SU-DHL-6 (cell line): Measurements from ENCODE around the gene MMP24OS.

ENCODE experiments used
- H2AFZ ChIP-seq: fragments of 200-600 bp; sonication (generic); 2 replicates; pipeline ENCODE4 v1.6.1; 2014; ENCODE audit warnings: low read depth, mild to moderate bottlenecking, moderate library complexity, mixed read lengths, antibody characterized with exemption, low read length; ENCODE audit not compliant: severe bottlenecking
- H3F3A ChIP-seq: fragments of 200-600 bp; shearing (Covaris generic); 2 replicates; pipeline ENCODE4 v1.6.0; 2016; ENCODE audit warnings: antibody characterized with exemption, mild to moderate bottlenecking; ENCODE audit not compliant: insufficient read depth
- H3K27ac ChIP-seq: fragments of 200-600 bp; sonication (generic); 2 replicates; pipeline ENCODE4 v1.5.1; 2016; ENCODE audit warnings: low read depth, mild to moderate bottlenecking, low read length, moderate library complexity, mixed read lengths
- H3K27me3 ChIP-seq: fragments of 200-600 bp; sonication (generic), shearing (Covaris generic); 2 replicates; pipeline ENCODE4 v1.6.0; 2014; ENCODE audit warnings: mild to moderate bottlenecking, low read length
- H3K36me3 ChIP-seq: fragments of 200-600 bp; sonication (generic); 2 replicates; pipeline ENCODE4 v1.6.1; 2014; ENCODE audit warnings: mild to moderate bottlenecking, low read length, mixed read lengths
- H3K4me2 ChIP-seq: fragments of 300-600, 200-600 bp; shearing (Covaris generic), sonication (generic); 2 replicates; pipeline ENCODE4 v1.6.0; 2014; ENCODE audit warnings: low read length, low read depth, mild to moderate bottlenecking; ENCODE audit not compliant: poor library complexity, severe bottlenecking
- H3K4me3 ChIP-seq: fragments of 200-600 bp; sonication (generic); 2 replicates; pipeline ENCODE4 v1.5.1; 2014; ENCODE audit warnings: antibody characterized with exemption, low read length, mild to moderate bottlenecking, mixed read lengths; ENCODE audit not compliant: insufficient read depth, poor library complexity, severe bottlenecking
- H3K79me2 ChIP-seq: fragments of 200-600 bp; sonication (generic); 2 replicates; pipeline ENCODE4 v1.6.1; 2014; ENCODE audit warnings: mild to moderate bottlenecking, low read length, moderate library complexity; ENCODE audit not compliant: insufficient read depth
- H3K9ac ChIP-seq: fragments of 200-600 bp; sonication (generic); 2 replicates; pipeline ENCODE4 v1.7.0; 2014; ENCODE audit warnings: mild to moderate bottlenecking, low read length
- H3K9me2 ChIP-seq: fragments of 200-600 bp; sonication (generic); replicated peaks from 2 replicates; pipeline ENCODE4 v1.6.1; 2014; ENCODE audit warnings: low read length; ENCODE audit not compliant: insufficient read depth
- H3K9me3 ChIP-seq: fragments of 200-600 bp; sonication (generic); 2 replicates; pipeline ENCODE4 v1.6.1; 2014; ENCODE audit warnings: low read length, mixed read lengths; ENCODE audit not compliant: insufficient read depth
- H4K20me1 ChIP-seq: fragments of 200-600 bp; sonication (generic); 2 replicates; pipeline ENCODE4 v1.6.1; 2014; ENCODE audit warnings: low read depth, mild to moderate bottlenecking, antibody characterized with exemption, low read length, moderate library complexity, mixed read lengths
- EZH2phosphoT487 ChIP-seq: fragments of 200-600 bp; sonication (generic), shearing (Covaris generic); conservative IDR thresholded peaks from 2 replicates; pipeline ENCODE4 v1.6.1; 2018; ENCODE audit warnings: mild to moderate bottlenecking, antibody characterized with exemption, low read length, moderate library complexity, mixed read lengths
- TF ChIP-seq, protein P1 (sequence below): fragments of 200-600 bp; sonication (generic); IDR thresholded peaks from one replicate; pipeline ENCODE4 v1.5.1; 2017; ENCODE audit warnings: antibody characterized with exemption, mild to moderate bottlenecking, low read length, moderate library complexity; ENCODE audit not compliant: insufficient read depth, poor library complexity, severe bottlenecking

The MMP24OS gene

DNA sequence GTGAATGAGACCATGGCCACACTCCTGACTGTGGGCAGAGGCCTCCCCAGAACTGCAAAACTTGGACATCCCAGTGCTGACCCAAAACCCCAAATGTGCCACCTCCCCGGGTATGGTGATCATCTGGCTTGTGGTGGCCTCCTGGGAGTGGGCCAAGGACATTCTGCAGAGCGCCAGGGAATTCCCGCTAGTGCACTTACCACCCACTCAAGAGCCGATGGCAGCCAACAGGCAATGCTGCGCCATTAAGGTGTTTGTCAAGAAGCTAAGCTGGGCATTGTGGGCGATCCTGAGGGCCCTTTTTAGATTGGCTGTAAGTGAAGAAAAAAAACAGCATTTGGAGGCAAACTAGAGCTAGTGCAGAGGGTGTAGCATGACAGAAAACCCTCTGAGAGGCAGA, 42.0 kb downstream of the MMP24OS start:
- H3K4me3 ChIP-seq, result no peak overlapping the region
- H3K9me2 ChIP-seq, result no peaks in the 10 kb centered on the region
- TF ChIP-seq EZH2phosphoT487, result no peak
- TF ChIP-seq, protein P1, sequence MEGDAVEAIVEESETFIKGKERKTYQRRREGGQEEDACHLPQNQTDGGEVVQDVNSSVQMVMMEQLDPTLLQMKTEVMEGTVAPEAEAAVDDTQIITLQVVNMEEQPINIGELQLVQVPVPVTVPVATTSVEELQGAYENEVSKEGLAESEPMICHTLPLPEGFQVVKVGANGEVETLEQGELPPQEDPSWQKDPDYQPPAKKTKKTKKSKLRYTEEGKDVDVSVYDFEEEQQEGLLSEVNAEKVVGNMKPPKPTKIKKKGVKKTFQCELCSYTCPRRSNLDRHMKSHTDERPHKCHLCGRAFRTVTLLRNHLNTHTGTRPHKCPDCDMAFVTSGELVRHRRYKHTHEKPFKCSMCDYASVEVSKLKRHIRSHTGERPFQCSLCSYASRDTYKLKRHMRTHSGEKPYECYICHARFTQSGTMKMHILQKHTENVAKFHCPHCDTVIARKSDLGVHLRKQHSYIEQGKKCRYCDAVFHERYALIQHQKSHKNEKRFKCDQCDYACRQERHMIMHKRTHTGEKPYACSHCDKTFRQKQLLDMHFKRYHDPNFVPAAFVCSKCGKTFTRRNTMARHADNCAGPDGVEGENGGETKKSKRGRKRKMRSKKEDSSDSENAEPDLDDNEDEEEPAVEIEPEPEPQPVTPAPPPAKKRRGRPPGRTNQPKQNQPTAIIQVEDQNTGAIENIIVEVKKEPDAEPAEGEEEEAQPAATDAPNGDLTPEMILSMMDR, result no peak
- no peak overlapping the region for H3K9ac ChIP-seq
- no peaks in the 10 kb centered on the region for H3K36me3 ChIP-seq
- H2AFZ ChIP-seq, result no peak overlapping the region
- H3K79me2 ChIP-seq, result no peaks in the 10 kb centered on the region
- H3K27ac ChIP-seq, result no peak overlapping the region
- H3K27me3 ChIP-seq, result no peaks in the 10 kb centered on the region; the same call in 1 of the 2 replicates
- H3F3A ChIP-seq, result no peaks in the 10 kb centered on the region
- H3K4me2 ChIP-seq, result no peak overlapping the region
- H4K20me1 ChIP-seq, result no peaks in the 10 kb centered on the region
- H3K9me3 ChIP-seq, result no peaks in the 10 kb centered on the region

DNA sequence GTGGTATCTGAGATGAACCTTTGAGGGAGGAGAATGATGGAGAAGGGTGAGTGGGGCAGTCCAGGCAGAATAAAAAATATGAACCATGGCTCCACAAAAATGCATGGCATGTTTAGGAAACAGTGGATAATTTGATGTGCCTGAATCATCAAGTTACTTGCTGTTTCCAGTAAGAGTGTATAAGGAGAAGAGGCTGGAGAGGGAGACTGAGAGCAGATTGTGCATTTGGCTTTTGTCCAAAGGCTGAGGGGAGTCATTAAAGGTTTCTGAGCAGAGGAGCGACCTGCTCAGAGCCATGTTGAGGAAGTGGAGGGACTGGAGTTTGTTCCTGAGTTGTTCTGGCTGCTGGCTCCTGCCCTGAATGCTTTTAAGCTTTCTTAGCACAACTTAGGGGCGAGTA, 45.3 kb downstream of the MMP24OS start:
- no peak overlapping the region for H3K4me3 ChIP-seq
- no peak overlapping the region for H3K27ac ChIP-seq
- H3K9ac ChIP-seq, result no peak overlapping the region
- no peaks in the 10 kb centered on the region for H3F3A ChIP-seq
- no peaks in the 10 kb centered on the region for H3K36me3 ChIP-seq
- no peak overlapping the region for H3K4me2 ChIP-seq
- H3K79me2 ChIP-seq, result no peaks in the 10 kb centered on the region
- H3K27me3 ChIP-seq, result no peaks in the 10 kb centered on the region; the same call in 1 of the 2 replicates
- H4K20me1 ChIP-seq, result no peaks in the 10 kb centered on the region
- no peaks in the 10 kb centered on the region for H3K9me2 ChIP-seq
- H3K9me3 ChIP-seq, result no peaks in the 10 kb centered on the region
- no peak overlapping the region for H2AFZ ChIP-seq
- TF ChIP-seq EZH2phosphoT487, result no peak
- TF ChIP-seq, protein P1, result no peak

DNA sequence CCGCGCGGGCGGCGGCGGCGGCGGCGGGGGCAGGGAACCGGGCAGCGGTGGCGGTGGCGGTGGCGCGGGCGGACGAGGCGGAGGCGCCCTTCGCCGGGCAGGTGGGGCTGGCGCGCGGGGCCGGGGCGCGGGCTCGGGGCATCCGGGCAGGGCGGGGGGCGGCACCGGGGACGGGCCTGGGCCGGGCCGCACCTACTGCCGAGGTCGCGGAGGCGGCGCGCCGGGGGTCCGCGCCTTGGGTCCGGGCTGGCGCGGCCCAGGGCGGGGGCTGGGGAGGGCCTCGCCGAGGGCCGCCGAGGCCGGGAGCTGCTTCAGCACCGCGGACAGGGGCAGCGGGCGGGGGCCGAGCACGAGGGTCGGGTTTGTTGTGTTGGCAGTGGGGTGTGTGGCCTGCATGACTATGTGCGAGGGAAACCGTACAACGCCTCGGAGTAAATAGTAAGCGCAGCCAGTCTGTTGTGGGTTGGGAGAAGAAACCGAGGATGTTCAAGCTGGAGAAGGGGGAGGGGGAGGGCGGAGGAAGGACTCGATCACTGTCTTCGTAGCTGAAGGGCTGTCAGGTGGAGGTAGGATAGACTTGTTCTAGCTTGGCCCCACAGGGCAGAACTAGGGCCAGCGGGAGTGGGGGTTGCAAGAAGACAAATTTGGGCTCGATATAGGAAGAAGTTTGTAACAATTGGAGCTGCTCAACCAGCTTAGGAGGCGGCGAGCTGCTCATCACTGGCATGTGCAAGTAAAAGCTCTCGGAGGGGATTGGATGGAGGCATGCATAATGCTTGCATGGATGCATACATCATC, 50.8 kb downstream of the MMP24OS start:
- no peak overlapping the region for H3K9ac ChIP-seq
- H3K36me3 ChIP-seq, result no peaks in the 10 kb centered on the region
- no peak overlapping the region for H3K27ac ChIP-seq
- H3K27me3 ChIP-seq, result no peaks in the 10 kb centered on the region
- H3K9me3 ChIP-seq, result no peaks in the 10 kb centered on the region
- TF ChIP-seq EZH2phosphoT487, result no peak
- TF ChIP-seq, protein P1, result no peak
- H2AFZ ChIP-seq, result no peak overlapping the region
- H4K20me1 ChIP-seq, result no peaks in the 10 kb centered on the region
- no peaks in the 10 kb centered on the region for H3F3A ChIP-seq
- H3K4me2 ChIP-seq, result no peak overlapping the region
- H3K4me3 ChIP-seq, result no peak overlapping the region
- H3K79me2 ChIP-seq, result no peaks in the 10 kb centered on the region
- no peaks in the 10 kb centered on the region for H3K9me2 ChIP-seq
